Ramos (cell line): ENCODE data around the gene HIVEP3.
"Not testable (repeated sequence)": the region's sequence is repeated elsewhere in the genome, so short reads cannot be mapped to it uniquely, and the experiment has no call there.

ENCODE experiments used
- in situ Hi-C: fragments of 300-500 bp; cut with MboI; formaldehyde crosslinking; loops from one replicate; pipeline ENCODE4 v1.14.3; 2022; ENCODE audit warnings: low sequenced_read_pairs; ENCODE audit not compliant: unreplicated experiment

HIVEP3 gene

DNA sequence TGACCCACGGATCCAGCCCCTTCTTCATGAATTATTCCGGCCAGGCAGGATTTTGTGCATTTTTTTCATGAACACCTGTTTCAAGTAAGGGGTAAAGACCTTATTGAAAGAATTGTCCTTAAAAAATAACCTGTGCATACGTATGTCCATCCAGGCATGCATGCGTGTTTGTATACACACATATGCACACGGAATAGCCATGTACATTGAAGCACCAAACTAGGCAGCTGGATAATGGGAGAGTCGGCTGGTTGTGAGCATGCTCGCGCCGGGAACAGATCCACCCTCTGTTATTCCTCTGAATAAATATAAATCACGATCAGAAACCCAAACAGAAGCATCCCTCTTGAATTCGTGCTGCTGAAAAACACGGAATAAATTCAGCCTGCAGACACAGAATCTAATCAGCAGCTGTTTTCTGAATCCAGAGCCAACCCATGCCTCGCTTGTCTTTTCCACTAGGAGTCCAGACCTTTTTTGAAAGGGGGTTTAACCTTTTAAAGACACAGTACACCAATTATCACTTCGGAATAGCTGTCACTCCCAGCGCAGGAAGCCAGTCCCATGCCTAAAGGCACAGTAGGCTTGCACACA lies at the start of gene HIVEP3:
Gene HIVEP3 (minus strand): TSS at position 473 of the 594 bp plus-strand sequence.
- in situ Hi-C loops: no loop called here

DNA sequence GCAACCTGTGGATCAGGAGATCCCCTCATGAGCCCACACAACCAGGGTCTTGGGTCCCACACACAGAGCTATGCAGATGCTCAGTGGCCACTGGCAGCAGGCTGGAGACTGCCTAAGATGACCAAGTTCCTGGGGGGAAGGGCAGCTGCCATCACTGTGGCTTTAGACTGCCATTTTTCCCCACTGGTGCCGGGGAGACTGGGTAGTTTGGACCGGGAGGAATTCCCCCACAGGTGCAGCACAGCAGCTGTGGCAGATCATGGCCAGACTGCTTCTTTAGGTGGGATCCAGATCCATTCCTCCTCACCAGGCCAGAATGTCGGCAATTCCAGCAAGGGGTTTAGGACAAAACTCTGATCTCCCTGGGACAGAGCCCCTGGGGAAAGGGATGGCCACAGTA lies 45.7 kb upstream of the HIVEP3 start:
- in situ Hi-C loops: no loop called here

DNA sequence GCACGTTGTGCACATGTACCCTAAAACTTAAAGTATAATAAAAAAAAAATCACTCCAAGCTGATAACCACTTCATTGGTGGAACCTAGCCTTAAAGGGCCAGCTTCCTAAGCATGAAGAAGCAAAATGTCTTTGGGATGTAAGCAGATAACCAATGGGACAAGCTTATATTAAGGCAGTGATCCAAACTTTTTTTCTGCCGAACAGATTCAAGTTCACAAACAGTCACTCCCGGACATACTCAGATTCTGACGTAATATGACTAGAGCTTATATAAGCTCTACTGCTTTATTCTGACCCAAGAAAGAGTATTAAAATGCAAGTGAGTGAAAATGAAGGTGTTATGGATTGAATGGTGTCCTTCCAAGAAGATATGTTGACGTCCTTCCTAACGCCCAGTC lies 44.9 kb upstream of the HIVEP3 start:
- in situ Hi-C loops: no loop called here

DNA sequence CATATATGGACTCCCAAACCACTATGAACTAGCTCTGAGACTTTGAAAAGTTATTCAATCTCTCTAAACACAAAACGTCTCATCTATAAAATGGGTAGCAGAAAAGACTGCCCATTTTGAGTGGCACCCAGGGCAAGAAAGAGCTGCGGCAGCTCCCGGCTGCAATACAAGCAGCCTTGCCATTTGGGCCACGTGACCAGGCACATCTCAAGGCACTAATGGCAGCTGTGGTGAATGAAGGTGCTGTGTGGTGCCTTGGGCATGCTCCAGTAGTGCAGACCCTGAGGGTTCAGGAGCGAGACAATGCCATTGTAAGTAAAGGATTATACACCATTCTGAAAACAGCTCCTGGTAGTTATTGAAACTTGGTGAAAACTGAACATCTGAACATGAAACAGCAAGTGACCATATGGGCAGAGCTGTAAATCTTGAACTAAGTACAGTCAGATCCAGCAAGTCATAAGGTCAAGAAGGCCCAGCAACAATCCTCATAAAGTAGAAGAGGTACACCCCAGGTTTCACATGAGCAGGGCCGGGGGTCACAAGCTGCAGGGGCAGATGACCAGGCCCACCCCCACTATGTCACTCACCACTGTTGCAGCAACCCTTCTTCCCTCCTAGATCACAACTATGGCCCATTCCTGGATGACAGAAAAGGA lies 39.4 kb upstream of the HIVEP3 start:
- in situ Hi-C loops: no loop called here

DNA sequence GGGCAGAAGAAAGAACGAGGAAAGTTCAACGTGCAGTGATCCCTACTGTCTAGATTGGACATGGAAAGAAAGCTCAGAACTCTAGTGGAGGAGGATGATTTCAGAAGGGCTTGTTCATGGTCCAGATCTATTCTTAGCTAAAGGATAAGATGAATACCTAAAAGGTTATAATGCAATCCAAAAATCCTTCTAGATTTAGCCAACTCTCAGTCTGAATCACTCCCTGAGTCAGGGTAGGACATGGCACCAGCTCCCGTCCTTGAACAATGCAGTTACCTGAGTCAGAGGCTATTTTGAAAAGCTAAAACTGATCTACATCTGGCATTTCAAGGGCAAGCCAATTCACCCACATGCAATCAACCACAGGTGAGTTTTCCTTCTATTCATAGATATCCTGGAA lies 38.8 kb upstream of the HIVEP3 start:
- in situ Hi-C loops: no loop called here

DNA sequence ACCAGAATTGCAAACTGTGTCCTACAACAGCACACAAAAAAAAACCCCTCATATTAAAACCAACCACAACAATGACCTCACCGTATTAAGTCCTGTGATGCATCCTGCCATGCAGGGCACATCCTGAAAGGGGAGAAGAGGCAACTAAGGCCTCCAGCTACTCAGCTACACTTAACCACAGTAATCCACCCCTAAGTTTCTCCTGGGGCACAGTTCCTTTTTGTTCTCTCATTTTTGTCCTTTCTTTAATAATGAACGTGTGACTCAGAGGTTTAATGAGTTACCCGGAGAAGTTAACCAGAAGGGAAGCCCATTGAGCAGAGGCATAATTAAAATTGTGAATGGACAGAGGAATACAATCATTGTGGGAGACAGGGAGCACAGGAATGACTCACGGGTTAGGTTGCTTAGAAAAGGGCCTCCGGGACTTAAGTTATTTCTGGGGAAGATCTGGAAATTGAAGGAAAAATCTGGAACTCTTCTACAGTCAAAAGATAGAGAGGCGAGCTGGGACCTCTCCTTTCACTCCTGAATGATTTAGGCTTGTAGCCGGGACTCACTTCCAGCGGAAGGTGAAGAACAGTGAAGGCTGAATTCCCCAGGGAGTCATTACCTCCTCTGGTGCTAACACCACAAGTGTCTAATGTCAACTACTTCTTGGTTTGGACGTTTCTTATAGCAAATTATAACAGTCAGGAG lies 36.9 kb upstream of the HIVEP3 start:
- in situ Hi-C loops: no loop called here

DNA sequence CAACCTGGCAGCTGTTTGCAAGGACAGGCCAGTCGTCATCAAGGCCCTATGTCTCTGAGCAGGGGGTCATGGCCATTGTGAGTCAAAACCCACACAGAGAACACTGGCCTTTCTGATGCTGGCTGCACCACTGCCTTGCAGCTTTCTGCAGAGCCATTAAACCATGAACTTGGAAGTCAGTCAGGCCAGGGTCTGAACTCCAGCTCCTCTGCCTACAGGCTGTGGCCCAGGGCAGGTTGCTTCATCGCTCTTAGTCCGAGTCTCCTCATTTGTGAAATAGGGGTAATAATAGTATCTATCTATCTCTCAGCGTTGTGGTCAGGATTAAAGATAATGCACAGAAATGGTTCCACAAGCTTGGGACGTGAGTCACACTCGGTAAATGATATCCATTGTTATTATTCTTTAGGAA lies 35.8 kb upstream of the HIVEP3 start:
- in situ Hi-C loops: no loop called here

DNA sequence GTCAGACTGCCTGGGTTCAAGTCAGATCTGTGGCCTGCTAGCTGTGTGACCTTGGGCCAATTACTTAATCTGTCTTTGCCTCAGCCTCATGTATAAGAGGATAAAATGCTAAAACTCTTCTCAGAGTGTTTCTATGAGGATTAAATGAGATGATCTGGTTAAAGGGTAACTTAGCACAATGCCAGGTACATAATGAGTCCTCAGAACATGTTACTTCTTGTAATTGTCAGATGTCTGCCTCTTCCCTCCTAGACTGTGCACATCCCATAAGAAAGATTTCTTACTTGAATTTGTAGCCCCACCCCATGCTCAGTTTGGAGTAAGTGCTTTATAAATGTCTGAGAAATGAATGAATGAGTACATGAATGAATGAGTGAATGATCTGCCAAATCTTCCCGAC lies 34.6 kb upstream of the HIVEP3 start:
- in situ Hi-C loops: no loop called here

DNA sequence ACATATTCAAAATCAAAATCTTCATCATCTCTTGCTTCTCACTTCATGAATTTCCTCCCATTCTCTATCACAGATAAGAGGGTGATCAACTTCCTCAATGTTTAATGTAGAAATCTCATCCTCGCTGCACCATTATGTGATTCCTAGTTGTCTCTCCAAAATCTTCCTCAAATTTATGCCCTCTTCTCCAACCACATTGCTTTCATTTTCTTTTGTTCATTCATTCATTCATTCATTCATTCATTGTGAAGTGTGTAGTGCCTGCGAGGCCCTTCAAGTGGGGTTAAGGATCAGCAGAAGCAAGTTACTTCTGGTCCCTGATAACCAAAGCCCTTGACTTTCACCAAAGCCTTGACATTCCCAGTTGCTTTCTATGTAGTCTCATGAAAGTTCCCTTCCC lies 33.5 kb upstream of the HIVEP3 start:
- in situ Hi-C loops: no loop called here

DNA sequence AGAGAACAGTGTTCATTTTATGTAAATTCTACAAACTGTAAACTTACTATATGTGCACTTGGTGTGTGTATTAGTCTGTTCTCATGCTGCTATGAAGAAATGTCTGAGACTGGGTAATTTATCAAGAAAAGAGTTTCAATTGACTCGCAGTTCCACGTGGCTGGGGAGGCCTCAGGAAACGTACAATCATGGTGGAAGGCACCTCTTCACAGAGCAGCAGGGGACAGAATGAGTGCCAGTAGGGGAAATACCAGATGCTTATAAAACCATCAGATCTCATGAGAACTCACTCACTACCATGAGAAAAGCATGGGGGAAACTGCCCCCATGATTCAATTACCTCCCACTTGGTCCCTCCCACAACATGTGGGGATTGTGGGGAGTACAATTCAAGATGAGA lies 32.8 kb upstream of the HIVEP3 start:
- in situ Hi-C loops: not testable (repeated sequence)

DNA sequence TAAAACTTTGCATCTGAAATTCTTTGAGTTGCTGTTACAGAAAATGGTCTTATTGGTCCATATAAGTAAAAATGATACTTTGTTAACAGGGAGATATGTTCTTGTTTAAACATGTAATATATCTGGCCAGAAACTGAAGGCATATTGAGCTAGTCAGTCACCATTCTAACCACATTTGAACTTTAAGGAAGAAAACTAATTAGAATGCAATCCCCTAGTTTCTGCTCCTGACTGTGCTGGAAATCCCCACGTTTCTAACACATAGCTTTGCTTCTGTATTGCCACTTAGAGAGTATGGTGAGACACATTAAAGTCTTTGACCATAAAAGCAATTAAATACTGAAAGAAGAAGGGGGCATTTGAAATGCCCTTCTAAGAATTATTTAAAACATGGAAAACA lies 32.1 kb upstream of the HIVEP3 start:
- in situ Hi-C loops: no loop called here

DNA sequence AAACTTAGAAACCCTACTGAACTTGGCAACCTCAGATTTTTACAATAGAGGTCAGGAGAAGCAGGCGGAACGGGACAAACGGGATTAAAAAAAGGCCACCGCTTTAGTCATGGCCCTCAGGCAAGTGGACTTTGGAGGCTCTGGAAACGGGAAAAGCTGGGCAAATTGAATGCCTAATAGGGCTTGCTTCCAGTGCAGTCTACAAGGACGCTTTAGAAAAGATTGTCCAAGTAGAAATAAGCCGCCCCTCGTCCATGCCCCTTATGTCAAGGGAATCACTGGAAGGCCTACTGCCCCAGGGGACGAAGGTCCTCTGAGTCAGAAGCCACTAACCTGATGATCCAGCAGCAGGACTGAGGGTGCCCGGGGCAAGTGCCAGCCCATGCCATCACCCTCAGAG lies 27.2 kb upstream of the HIVEP3 start:
- in situ Hi-C loops: not testable (repeated sequence)

DNA sequence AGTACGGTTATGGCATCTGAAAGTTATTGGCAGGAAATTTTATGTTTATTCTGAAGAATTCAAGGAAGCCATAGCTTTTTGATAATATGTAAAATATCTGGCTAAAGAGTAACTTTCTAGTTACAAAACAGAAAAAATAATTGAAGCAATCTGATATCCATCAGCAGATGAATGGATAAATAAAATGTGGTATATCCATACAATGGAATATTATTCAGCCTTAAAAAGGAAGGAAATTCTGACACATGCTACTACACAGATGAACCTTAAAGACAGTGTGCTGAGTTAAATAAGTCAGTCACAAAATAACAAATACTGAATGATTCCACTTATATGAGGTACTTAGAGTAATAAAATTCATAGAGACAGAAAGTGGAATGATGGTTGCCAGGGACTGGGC lies 25.0 kb upstream of the HIVEP3 start:
- in situ Hi-C loops: no loop called here

DNA sequence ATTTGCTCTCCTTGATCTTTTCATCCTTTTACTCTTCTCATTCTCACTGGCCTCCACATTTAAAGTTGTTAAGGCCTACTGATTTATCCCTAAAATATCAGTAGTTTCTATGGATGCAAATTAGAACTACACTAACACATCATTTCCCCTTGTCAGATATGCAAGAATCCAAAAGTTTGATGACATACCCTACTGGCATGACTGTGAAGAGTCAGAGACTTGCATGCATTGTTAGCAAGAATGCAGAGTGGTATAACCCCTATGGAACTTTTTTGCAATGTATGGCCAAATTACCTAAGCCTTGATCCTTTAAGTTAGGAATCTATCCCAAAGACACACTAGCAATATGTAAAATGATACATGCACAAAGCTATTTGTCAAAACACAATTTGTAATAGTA lies 23.6 kb upstream of the HIVEP3 start:
- in situ Hi-C loops: no loop called here

DNA sequence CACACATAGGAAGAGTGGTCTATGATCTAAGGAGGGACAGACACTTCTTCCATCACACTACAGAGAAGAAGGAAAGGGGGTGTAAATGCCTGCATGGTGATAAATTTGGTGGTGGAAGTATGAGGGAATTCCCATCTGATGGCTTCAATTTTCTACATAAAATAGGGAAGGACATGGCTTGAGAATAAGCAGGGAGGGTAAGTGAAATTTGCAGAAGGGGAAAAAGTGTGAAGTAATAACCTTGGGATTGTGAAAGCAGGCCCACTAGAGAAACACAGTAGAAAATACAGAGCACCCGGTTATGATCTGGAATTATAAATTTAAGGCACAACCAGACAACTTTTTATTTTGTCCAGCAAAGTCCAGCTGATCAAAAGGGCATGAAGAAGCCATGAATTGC lies 22.7 kb upstream of the HIVEP3 start:
- in situ Hi-C loops: no loop called here

DNA sequence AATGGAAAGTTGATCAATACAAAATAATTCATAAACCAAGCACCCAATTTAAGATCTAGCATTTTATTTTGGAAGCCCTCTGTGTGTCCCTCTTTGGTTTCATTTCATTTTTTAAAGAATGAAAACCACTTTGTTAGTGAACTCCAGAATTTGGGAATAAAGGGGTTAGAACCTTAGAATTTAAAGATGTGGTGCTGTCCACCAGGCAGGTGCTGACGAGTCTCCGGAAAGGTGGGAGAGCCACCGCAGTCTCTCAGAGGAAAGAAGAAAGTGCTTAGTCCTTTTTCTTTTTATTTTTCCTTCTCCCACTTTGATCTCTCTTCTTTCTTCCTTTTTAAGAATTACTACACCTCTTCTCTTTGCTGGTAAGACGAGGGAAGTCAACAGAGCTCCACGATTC lies 20.5 kb upstream of the HIVEP3 start:
- in situ Hi-C loops: no loop called here

DNA sequence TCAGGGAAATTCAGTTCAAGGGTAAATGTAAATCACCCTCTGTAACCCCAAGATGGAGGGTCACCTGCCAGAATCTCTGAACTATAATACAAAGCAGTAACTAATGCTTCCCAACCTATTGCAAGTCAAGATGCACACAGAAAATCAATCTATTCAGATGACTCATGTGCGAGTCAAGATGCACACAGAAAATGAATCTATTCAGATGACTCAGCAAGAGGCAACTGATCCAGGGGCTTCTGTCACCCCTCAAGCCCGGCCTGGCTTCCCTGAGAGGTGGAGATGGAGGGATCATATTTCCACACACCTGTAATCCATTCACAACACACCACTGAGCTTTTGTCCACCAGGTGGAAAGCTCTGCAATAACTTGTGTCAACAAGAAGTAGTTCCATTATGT lies 17.4 kb upstream of the HIVEP3 start:
- in situ Hi-C loops: no loop called here

DNA sequence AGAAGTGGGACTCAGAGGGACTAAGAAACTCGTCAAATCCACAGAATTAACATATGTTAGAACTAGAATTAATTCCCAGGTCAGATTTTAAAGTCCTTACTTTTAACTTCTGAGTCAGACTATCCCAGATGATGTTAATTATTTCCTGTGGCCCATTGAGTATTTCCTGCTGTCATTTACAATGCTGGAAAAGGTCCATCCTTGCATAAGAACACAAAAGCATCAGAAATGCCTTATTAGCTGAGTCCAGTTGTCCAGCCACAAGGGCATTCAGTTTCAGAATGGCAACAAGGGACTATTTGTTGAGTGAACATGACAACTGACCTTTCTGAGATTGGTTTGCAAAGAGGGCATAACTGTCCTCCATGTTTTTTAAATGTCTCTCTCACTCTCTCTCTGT lies 16.5 kb upstream of the HIVEP3 start:
- in situ Hi-C loops: no loop called here

DNA sequence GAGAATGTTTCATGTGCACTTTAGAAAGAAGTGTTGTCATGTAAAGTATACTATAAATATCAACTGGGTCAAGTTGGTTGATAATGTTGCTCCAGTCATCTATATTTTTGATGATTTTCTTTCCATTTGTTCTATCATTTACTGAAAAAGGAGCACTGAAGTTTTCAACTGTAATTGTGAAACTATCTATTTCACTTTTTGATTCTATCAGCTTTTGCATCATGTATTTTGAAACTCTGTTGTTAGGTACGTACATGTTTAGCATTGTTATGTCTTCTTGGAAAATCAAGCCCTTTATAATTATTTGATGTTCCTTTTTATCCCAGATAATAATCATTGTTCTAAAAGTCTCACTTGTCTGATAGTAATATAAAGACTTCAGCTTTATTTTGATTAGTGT lies 14.4 kb upstream of the HIVEP3 start:
- in situ Hi-C loops: no loop called here

DNA sequence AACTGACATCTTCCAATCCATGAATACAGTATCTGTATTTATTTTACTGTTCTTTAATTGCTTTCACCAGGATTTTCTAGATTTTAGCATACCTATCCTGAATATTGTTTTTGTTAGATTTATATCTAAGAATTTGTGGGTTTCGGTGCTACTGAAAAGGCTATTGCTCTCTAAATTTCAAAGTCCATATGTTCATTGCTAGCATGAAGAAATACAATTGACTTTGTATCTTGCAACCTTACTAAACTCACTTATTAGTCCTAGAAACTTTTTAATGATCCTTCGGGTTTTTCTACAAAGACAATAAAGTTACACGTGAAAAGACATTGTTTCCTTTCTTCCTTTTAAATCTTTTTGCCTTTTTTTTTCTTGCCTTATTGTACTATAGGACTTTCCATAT lies 12.9 kb upstream of the HIVEP3 start:
- in situ Hi-C loops: no loop called here

DNA sequence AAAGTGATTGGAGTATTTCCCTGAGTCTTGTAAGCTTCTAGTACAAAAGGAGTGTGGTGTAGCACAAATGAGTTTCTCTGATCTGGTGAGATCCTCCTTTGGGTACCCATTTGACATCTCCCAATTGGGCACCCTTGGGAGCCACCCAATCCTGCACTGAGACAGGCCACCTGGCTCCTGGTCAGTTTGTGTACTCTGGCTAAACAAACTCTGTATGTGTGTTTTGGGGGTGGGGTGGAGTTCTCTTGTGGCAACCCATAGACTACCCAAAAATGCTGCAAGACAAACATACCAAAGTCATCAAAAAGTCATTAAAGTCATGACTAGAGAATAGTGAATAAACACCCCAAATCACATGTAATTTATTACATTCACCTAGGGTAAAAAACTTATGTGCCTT lies 8.4 kb upstream of the HIVEP3 start:
- in situ Hi-C loops: no loop called here

DNA sequence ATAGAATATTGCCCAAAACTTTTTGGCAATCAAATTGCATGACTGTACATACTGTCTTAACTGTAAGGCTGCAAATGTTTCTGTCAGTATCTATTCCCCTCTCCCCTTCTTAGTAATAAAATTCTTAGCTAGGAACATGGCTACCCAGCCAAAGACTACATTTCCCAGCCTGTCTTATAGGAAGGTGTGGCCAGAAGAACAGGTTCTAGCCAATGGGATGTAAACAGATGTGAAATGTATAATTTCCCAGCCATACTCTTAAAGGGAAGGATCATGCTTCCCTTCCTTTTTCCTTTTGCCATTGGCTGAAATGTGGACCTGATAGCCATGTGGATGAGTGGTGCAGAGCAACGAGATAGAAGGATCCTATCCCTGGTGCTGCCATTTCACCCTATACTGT lies 7.0 kb upstream of the HIVEP3 start:
- in situ Hi-C loops: no loop called here
